WTC11 (cell line): ENCODE results near the gene CFH.

Source experiments
- CTCF ChIP-seq: fragments of 200-600 bp; IDR thresholded peaks from 2 replicates; pipeline ENCODE4 v1.8.0; 2022; ENCODE audit warnings: antibody characterized with exemption
- E2F1 ChIP-seq: sonication (generic); formaldehyde crosslinking; IDR thresholded peaks from 2 replicates; pipeline ENCODE4 v1.8.0; 2022; ENCODE audit warnings: mild to moderate bottlenecking, missing genetic modification reagents
- IRF2 ChIP-seq: sonication (generic); formaldehyde crosslinking; IDR thresholded peaks from 2 replicates; pipeline ENCODE4 v1.8.0; 2022; ENCODE audit warnings: low read depth, missing genetic modification reagents, borderline replicate concordance
- MAX ChIP-seq: sonication (generic); formaldehyde crosslinking; IDR thresholded peaks from 2 replicates; pipeline ENCODE4 v1.8.0; 2022; ENCODE audit warnings: mild to moderate bottlenecking, missing genetic modification reagents
- NFYB ChIP-seq: sonication (generic); formaldehyde crosslinking; conservative IDR thresholded peaks from 2 replicates; pipeline ENCODE4 v1.8.0; 2022; ENCODE audit warnings: low read depth, missing genetic modification reagents
- SP1 ChIP-seq: sonication (generic); formaldehyde crosslinking; conservative IDR thresholded peaks from 2 replicates; pipeline ENCODE4 v1.8.1; 2022; ENCODE audit warnings: missing genetic modification reagents
- USF2 ChIP-seq: sonication (generic); formaldehyde crosslinking; IDR thresholded peaks from 2 replicates; pipeline ENCODE4 v1.8.1; 2023; ENCODE audit warnings: mild to moderate bottlenecking, missing genetic modification reagents, moderate library complexity

GRCh38 chr1:196623079-196623478 is 28.8 kb upstream of the CFH start:
- TF ChIP-seq IRF2 (CRISPR knock-in tag): no peak
- no peak for TF ChIP-seq MAX (CRISPR knock-in tag)
- no peak for TF ChIP-seq SP1
- TF ChIP-seq USF2 (CRISPR knock-in tag): no peak
- no peak for TF ChIP-seq E2F1
- TF ChIP-seq CTCF: no peak
- TF ChIP-seq NFYB (CRISPR knock-in tag): no peak
